Naive thymus-derived CD4-positive, alpha-beta T cell (primary cell): ENCODE results near the gene TMEM219. TPM values are rescaled to one million over a fixed set of nuclear protein-coding genes. Genes with fewer than 3 reads are reported as not detected.

Experiments used
- ATAC-seq: fragments of 150-1000 bp; cut with Tn5 transposase; 2 replicates; pipeline ENCODE4 v1.10.0; 2021; ENCODE audit warnings: mild to moderate bottlenecking, moderate library complexity
- CTCF ChIA-PET: fragments of 350-600 bp; sonication (Branson Sonifier 250); formaldehyde crosslinking; loops from one replicate; lab custom pipeline; 2021; ENCODE audit warnings: antibody characterized with exemption; lab: Charles Lee
- POLR2A ChIA-PET: fragments of 350-600 bp; sonication (Branson Sonifier 250); formaldehyde crosslinking; loops from one replicate; lab custom pipeline; 2021; ENCODE audit warnings: antibody characterized with exemption, inconsistent platforms; lab: Charles Lee
- DNase-seq, 9 donors: peaks; one replicate each; pipeline versions ENCODE4 v3.0.0 to v3.0.0-alpha.2; 2020 to 2022; ENCODE audit warnings: mixed read lengths in 1 of 9
- H3K27ac ChIP-seq: one replicate; pipeline ENCODE4 v1.7.0; 2013; ENCODE audit warnings: mild to moderate bottlenecking, low read depth, low read length, moderate library complexity
- H3K27me3 ChIP-seq, 2 donors: one replicate each; pipeline ENCODE4 v1.7.0; 2013; ENCODE audit warnings: low read length in 2 of 2, mild to moderate bottlenecking in 2 of 2, moderate library complexity in 2 of 2; ENCODE audit not compliant: control insufficient read depth in 2 of 2, insufficient read depth in 2 of 2
- H3K36me3 ChIP-seq, 3 experiments: 1 replicate in 2 of 3; 2 replicates in 1 of 3; pipeline ENCODE4 v1.7.0; 2013; ENCODE audit warnings: low read length in 3 of 3, mild to moderate bottlenecking in 3 of 3, moderate library complexity in 1 of 3; ENCODE audit not compliant: insufficient read depth in 3 of 3, control insufficient read depth in 2 of 3
- H3K4me1 ChIP-seq, 2 donors: one replicate each; pipeline ENCODE4 v1.7.0; 2013; ENCODE audit warnings: low read length in 2 of 2, mild to moderate bottlenecking in 2 of 2, moderate library complexity in 1 of 2; ENCODE audit not compliant: control insufficient read depth in 2 of 2, insufficient read depth in 2 of 2
- H3K4me3 ChIP-seq: 2 replicates; pipeline ENCODE4 v1.7.0; 2013; ENCODE audit warnings: mild to moderate bottlenecking, low read length
- H3K9me3 ChIP-seq, 3 experiments: 1 replicate in 2 of 3; 2 replicates in 1 of 3; pipeline ENCODE4 v1.7.0; 2013; ENCODE audit warnings: low read length in 3 of 3; ENCODE audit not compliant: control insufficient read depth in 2 of 3
- H3K27ac Mint-ChIP-seq, 9 donors: one replicate each; pipeline ENCODE4 v1.8.0; 2020 to 2022; ENCODE audit warnings: mixed read lengths in 9 of 9, mild to moderate bottlenecking in 8 of 9, moderate library complexity in 5 of 9, inconsistent platforms in 2 of 9
- H3K27me3 Mint-ChIP-seq, 5 donors: one replicate each; pipeline ENCODE4 v1.8.0; 2021 to 2022; ENCODE audit warnings: mixed read lengths in 5 of 5, mild to moderate bottlenecking in 1 of 5
- H3K36me3 Mint-ChIP-seq, 5 donors: one replicate each; pipeline ENCODE4 v1.8.0; 2020 to 2022; ENCODE audit warnings: mixed read lengths in 5 of 5, mild to moderate bottlenecking in 3 of 5, inconsistent platforms in 1 of 5
- H3K4me1 Mint-ChIP-seq, 7 donors: one replicate each; pipeline ENCODE4 v1.8.0; 2020 to 2022; ENCODE audit warnings: mixed read lengths in 7 of 7, mild to moderate bottlenecking in 3 of 7, inconsistent platforms in 1 of 7
- H3K4me3 Mint-ChIP-seq, 10 donors: one replicate each; pipeline ENCODE4 v1.8.0; 2020 to 2022; ENCODE audit warnings: mild to moderate bottlenecking in 10 of 10, mixed read lengths in 10 of 10, moderate library complexity in 6 of 10, inconsistent platforms in 2 of 10
- H3K9me3 Mint-ChIP-seq, 11 donors: one replicate each; pipeline ENCODE4 v1.8.0; 2020 to 2022; ENCODE audit warnings: mixed read lengths in 11 of 11, mild to moderate bottlenecking in 4 of 11, inconsistent platforms in 1 of 11, moderate library complexity in 1 of 11
- intact Hi-C, 2 donors: fragments of 100-400 bp; cut with micrococcal nuclease; formaldehyde crosslinking; loops; one replicate each; pipeline ENCODE4 v1.15.1; 2023
- polyA plus RNA-seq, 2 donors: library from polyadenylated mRNA; unstranded; fragments of 300-500 nt; fragmentation: Illumina TruSeq; gene quantifications; one replicate each; pipeline ENCODE4 v1.2.3, GENCODE V29; 2021
- total RNA-seq, 6 experiments: library from RNA in 5 of 6; stranded (reverse) in 5 of 6; gene quantifications; 1 replicate in 5 of 6; 2 replicates in 1 of 6; pipeline ENCODE4 v1.2.3 and lab custom pipeline; 2021 to 2026

Gene TMEM219
- total and polyA plus RNA-seq, 7 experiments from 2014 or later = 64.3 to 212 (median 85.1) TPM

DNA sequence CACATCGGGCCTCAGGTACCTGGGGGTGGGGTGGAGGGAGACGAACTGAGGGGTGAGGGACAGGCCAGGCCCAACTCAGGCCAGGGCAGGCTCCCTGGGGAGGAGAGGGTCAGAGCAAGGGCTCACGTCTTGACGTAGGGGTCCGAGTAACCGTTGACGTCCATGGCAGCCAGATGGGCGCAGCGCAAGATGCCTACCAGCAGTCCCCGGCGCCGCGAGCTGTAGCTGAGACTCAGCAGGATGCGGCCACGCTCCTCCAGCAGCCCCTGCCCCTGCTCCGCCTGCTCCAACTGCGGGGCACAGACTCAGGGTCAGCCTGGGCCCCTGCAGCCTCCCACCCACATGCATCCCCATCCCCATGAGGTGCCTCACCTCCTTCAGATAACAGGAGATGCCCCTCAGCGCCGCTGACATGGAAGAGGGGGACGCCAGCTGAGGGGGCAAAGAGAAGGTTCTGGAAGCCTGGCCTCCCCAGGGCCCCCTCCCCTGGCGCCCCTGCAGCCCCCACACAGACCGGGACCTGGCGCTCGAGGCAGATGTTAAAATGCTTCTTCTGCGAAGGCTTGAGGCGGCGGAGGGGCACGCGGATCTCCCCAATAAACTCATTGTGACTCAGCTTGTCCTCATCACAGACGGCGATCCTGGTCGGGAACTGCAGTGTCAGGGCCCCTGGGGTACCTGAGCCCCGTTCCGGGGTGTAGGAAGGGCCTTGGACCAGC, 44.9 kb downstream of the TMEM219 start:
- peaks cover 0 to 10% (median 5%) of the 10 kb centered on the region in 7 donors for H3K4me1 Mint-ChIP-seq
- CTCF ChIA-PET = interaction anchor here (2.9 to 3.8 kb wide), 2 partner anchors 306 to 315 kb away, joined by 10 read pairs; no protein-coding TSS in a partner anchor
- H3K9me3 ChIP-seq = no peaks in the 10 kb centered on the region
- peaks cover 0 to 10% (median 0%) of the 10 kb centered on the region in 5 donors for H3K36me3 Mint-ChIP-seq
- ATAC-seq (no peak), DNase-seq (no peak)
- H3K4me3 Mint-ChIP-seq = no peak overlapping the region
- intact Hi-C loops = no loop called here
- H3K27me3 ChIP-seq = peaks cover 0 to 4% of the 10 kb centered on the region in 2 donors
- H3K4me3 ChIP-seq = no peak overlapping the region
- POLR2A ChIA-PET = interaction anchor here (0.7 to 3.1 kb wide), 2 partner anchors 11 to 307 kb away, joined by 3 to 10 read pairs; partner anchors contain the start of genes HIRIP3 and INO80E
- peaks cover 0 to 21% (median 0%) of the 10 kb centered on the region in 3 experiments for H3K36me3 ChIP-seq
- H3K27ac Mint-ChIP-seq = peak overlapping the region in 1 of 9 donors; percentile 39
- peaks cover 8 to 9% of the 10 kb centered on the region in 2 donors for H3K4me1 ChIP-seq
- no peaks in the 10 kb centered on the region for H3K9me3 Mint-ChIP-seq
- H3K27me3 Mint-ChIP-seq = peaks cover 0 to 24% (median 2%) of the 10 kb centered on the region in 5 donors
- H3K27ac ChIP-seq = no peak overlapping the region

DNA sequence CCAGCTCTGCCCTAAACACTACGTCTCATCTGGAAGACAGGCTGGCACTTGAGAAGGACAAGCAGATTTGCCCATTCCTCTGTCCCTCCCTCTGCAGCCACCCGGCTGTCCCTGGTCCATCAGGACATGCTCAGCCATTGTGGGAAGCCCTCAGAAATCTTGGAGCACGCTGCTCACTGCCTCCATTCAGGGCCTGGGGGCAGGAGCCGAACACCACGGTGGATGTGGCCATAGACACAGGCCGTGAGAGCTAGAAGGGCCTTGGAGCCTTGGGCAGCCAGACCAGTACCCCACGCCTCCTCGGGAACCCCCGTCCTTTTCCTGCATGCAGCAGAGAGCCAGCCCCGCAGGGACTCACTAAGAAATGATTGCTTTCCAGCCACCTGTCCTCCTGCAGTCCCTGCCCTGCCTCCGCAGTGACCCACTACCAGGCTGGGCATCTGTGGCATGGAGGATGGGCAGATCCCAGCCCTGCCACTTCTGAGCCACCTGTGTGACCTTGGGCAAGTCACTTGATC, 45.6 kb downstream of the TMEM219 start:
- peaks cover 4 to 12% (median 7%) of the 10 kb centered on the region in 7 donors for H3K4me1 Mint-ChIP-seq
- H3K27me3 Mint-ChIP-seq = peaks cover 0 to 30% (median 6%) of the 10 kb centered on the region in 5 donors
- Histone ChIP-seq H3K9me3 (no peaks in the 10 kb centered on the region), H3K36me3 (peaks cover 0 to 15% (median 0%) of the 10 kb centered on the region in 3 experiments), H3K4me3 (no peak overlapping the region), H3K4me1 (peaks cover 8 to 10% of the 10 kb centered on the region in 2 donors), H3K27me3 (peaks cover 0 to 8% of the 10 kb centered on the region in 2 donors), H3K27ac (no peak overlapping the region)
- no peak for DNase-seq
- intact Hi-C loops = no loop called here
- no peak overlapping the region for H3K27ac Mint-ChIP-seq
- ChIA-PET CTCF (no interaction called here), POLR2A (interaction anchor here (0.6 kb wide), 1 partner anchor 35 kb away, joined by 3 read pairs; no protein-coding TSS in a partner anchor)
- H3K4me3 Mint-ChIP-seq = no peak overlapping the region
- no peaks in the 10 kb centered on the region for H3K9me3 Mint-ChIP-seq
- peaks cover 0 to 3% (median 0%) of the 10 kb centered on the region in 5 donors for H3K36me3 Mint-ChIP-seq
- ATAC-seq = no peak

DNA sequence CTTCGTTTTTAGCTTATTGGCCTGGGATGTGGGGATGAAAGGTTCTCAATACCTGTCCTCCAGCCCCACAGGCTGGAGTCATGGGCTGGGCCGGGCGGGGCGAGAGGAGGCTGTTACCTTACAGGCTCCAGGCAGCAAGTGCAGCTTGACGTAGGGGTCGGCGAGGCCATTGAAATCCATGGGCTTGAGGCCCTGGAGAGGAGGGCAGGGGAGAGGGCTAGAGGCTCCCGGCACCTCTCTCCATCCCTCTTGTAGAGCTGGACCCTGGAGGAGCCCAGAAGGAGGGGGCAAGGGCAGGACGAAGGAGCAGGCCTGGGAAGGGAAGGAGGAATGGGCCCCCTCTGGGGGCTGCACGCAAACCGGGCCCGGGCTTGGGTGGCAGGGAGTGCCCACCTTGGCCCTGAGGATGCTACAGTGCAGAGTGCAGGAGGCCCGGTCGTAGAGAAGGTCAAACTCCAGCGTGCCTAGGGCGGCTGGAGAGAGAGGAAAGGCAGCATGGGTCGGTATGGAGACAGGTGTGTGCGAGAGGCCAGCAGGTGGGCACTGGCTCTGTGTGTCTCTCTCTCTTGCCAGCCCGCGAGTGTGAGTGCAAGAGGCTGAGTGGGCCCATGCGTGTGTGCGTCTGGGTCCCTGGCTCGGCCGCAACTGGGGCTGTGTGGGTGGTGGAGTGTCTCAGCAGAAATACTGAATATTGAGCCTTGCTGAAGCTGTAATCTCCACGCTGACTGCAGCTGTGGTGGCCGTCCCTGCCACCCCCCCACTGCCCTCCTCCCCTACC, 47.4 kb downstream of the TMEM219 start:
- POLR2A ChIA-PET = no interaction called here
- Histone ChIP-seq H3K36me3 (no peaks in the 10 kb centered on the region), H3K27me3 (peaks cover 0 to 8% of the 10 kb centered on the region in 2 donors), H3K4me3 (no peak overlapping the region), H3K4me1 (peaks cover 8 to 10% of the 10 kb centered on the region in 2 donors), H3K27ac (no peak overlapping the region), H3K9me3 (no peaks in the 10 kb centered on the region)
- CTCF ChIA-PET = interaction anchor here (0.7 kb wide), 1 partner anchor 304 kb away, joined by 5 read pairs; no protein-coding TSS in a partner anchor
- H3K36me3 Mint-ChIP-seq = no peaks in the 10 kb centered on the region
- peaks cover 4 to 11% (median 5%) of the 10 kb centered on the region in 7 donors for H3K4me1 Mint-ChIP-seq
- H3K4me3 Mint-ChIP-seq = peak overlapping the region in 8 of 10 donors; percentile 21 to 87 (median 50)
- H3K9me3 Mint-ChIP-seq = no peaks in the 10 kb centered on the region
- no peak for DNase-seq
- no peak for ATAC-seq
- peak overlapping the region in 1 of 9 donors; percentile 19 for H3K27ac Mint-ChIP-seq
- H3K27me3 Mint-ChIP-seq = peaks cover 0 to 39% (median 6%) of the 10 kb centered on the region in 5 donors
- intact Hi-C loops = no loop called here

DNA sequence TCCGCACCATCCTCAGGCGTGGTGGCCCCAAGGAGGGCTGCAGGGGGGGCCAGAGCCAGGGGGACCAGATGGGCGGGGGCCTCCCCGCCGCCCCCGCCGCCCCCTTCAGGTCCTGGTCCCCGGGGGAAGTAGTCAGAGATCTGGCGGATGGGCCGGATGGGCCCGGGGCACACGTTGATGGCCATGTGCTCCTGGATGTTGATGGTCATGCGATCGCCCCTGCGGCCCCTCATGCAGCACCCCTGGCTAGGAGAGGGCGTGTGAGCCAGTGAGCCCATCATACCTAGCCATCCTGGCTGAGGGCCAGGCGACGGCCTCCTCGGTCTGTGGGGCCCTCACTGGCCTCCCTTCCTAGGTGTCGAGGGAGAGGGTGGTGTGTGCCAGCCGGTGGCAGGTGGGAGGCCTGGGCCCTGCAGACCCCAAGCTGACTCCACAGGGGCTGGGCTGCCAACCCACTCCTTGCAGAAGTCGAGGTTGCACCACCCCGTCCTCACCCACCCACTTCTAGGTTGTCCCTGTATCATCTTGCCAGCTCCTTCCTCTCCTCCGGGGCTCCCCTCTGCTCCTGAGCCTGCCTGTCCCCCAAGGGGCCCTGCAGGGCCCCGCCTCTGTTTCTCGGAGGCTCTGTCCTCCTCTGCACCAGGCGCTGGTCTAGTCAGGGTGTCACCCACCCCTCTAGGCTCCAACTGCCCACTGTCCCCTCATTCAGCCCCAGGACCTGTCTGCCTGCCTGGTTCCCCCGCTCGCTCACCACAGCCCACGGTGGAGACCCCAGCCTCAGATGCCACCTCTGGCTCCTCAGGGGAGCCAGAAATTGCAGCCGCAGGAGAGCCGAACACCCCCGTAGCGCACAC, 48.3 kb downstream of the TMEM219 start:
- Histone ChIP-seq H3K27ac (no peak overlapping the region), H3K4me1 (peaks cover 8 to 10% of the 10 kb centered on the region in 2 donors), H3K4me3 (peak overlapping the region; percentile 33), H3K27me3 (peaks cover 0 to 8% of the 10 kb centered on the region in 2 donors), H3K36me3 (no peaks in the 10 kb centered on the region), H3K9me3 (no peaks in the 10 kb centered on the region)
- H3K4me3 Mint-ChIP-seq = peak overlapping the region; percentile 59 to 87 (median 74)
- H3K27ac Mint-ChIP-seq = peak overlapping the region in 4 of 9 donors; percentile 16 to 51 (median 32)
- H3K36me3 Mint-ChIP-seq = no peaks in the 10 kb centered on the region
- DNase-seq (no peak), ATAC-seq (peak; percentile 3)
- intact Hi-C loops = no loop called here
- CTCF ChIA-PET = interaction anchor here (0.7 kb wide), 1 partner anchor 305 kb away, joined by 5 read pairs; no protein-coding TSS in a partner anchor
- H3K9me3 Mint-ChIP-seq = no peaks in the 10 kb centered on the region
- POLR2A ChIA-PET = no interaction called here
- H3K27me3 Mint-ChIP-seq = peaks cover 0 to 39% (median 6%) of the 10 kb centered on the region in 5 donors
- peaks cover 4 to 11% (median 5%) of the 10 kb centered on the region in 7 donors for H3K4me1 Mint-ChIP-seq

DNA sequence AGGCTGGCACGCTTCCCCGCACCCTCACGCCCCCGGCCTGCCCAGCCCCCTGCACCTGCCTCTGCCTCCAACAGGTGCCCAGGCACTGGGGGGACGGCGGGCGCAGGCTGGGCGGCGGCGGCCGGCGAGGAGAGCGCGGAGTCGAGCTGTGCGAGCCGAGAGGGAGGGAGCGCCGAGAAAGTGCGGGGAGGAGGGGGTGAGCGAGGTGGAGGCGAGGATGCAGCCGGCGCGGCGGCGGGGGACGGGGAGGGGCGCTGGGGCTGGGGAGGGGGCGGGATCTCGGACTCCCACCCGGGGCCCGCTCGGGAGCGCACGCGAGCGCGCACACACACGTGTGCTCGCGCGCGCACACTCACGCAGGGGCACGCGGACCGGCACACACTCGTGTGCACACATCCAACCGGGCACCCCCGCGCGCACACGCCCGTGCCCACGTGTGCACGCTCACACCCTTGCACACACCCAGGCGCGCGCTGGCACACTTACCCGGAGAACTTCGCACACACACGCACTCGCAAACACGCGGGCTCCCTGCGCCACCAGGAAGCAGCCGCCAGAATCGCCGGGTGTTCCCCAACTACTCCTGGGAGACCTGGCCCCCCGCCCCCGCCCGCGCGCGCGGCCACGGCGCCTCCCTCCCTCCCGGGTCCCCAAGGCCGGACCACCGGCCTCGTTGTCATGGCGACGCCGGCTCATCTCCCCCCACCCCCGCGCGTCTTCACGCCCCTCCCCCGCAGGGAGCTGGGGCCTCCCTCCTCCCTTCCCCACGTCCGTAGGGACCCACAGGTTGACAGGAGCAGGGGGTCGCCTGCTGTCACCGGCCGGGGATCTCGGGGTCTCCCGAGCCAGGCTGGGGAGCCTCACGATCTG, 49.2 kb downstream of the TMEM219 start, which contains the start of gene DOC2A:
TSS of gene DOC2A (minus strand) at position 184 of the 870 bp plus-strand sequence. CDS start 805 bp downstream, outside the sequence.
- no peaks in the 10 kb centered on the region for H3K9me3 Mint-ChIP-seq
- H3K27me3 Mint-ChIP-seq = peaks cover 0 to 41% (median 6%) of the 10 kb centered on the region in 5 donors
- CTCF ChIA-PET = interaction anchor here (0.6 kb wide), 1 partner anchor 182 kb away, joined by 6 read pairs; no protein-coding TSS in a partner anchor
- POLR2A ChIA-PET = interaction anchor here (0.6 kb wide), 1 partner anchor 143 kb away, joined by 3 read pairs; no protein-coding TSS in a partner anchor
- ATAC-seq = peak; percentile 71
- H3K36me3 Mint-ChIP-seq = no peaks in the 10 kb centered on the region
- H3K4me1 ChIP-seq = peaks cover 8 to 10% of the 10 kb centered on the region in 2 donors
- peak within 1 kb of the TSS; percentile 33 for H3K4me3 ChIP-seq
- peak in 5 of 9 donors; percentile 23 to 39 (median 36) for DNase-seq
- intact Hi-C loops = no loop called here
- H3K36me3 ChIP-seq = no peaks in the 10 kb centered on the region
- H3K27ac ChIP-seq = no peak within 1 kb of the TSS
- peaks cover 4 to 11% (median 5%) of the 10 kb centered on the region in 7 donors for H3K4me1 Mint-ChIP-seq
- peaks cover 0 to 8% of the 10 kb centered on the region in 2 donors for H3K27me3 ChIP-seq
- peak within 1 kb of the TSS in 4 of 9 donors; percentile 16 to 51 (median 32) for H3K27ac Mint-ChIP-seq
- H3K4me3 Mint-ChIP-seq = peak within 1 kb of the TSS; percentile 74 to 90 (median 82)
- no peaks in the 10 kb centered on the region for H3K9me3 ChIP-seq
